ENCODE results near the gene GOSR1.

- TF ChIP-seq GATA2 (IDR thresholded peaks at IDR 0.05; ENCODE audit: low read depth, low read length) = no peak
- no peak for TF ChIP-seq GATA3 (IDR thresholded peaks at IDR 0.05; ENCODE audit: low read depth, low read length)
These were observed 28.7 kb downstream of the GOSR1 start for GRCh38 chr17:30505868-30506417.
